Peyer's patch (tissue), 4 donors: ENCODE results near the gene FAM78A.

ENCODE experiments used
- POLR2A ChIP-seq, 2 donors: fragments of 450-650 bp; IDR thresholded peaks; one replicate each; pipeline ENCODE4 v1.5.1; 2017; ENCODE audit warnings: antibody characterized with exemption in 2 of 2, mild to moderate bottlenecking in 2 of 2, moderate library complexity in 2 of 2
- TF ChIP-seq, protein P1 (sequence below), 6 experiments: fragments of 450-650 bp in 4 of 6; fragments of 200-600 bp in 2 of 6; sonication (generic) in 1 of 6; IDR thresholded peaks; one replicate each; pipeline ENCODE4 v1.5.1; 2017 to 2019; ENCODE audit warnings: antibody characterized with exemption in 6 of 6, mild to moderate bottlenecking in 3 of 6, moderate library complexity in 1 of 6

- TF ChIP-seq, protein P1, sequence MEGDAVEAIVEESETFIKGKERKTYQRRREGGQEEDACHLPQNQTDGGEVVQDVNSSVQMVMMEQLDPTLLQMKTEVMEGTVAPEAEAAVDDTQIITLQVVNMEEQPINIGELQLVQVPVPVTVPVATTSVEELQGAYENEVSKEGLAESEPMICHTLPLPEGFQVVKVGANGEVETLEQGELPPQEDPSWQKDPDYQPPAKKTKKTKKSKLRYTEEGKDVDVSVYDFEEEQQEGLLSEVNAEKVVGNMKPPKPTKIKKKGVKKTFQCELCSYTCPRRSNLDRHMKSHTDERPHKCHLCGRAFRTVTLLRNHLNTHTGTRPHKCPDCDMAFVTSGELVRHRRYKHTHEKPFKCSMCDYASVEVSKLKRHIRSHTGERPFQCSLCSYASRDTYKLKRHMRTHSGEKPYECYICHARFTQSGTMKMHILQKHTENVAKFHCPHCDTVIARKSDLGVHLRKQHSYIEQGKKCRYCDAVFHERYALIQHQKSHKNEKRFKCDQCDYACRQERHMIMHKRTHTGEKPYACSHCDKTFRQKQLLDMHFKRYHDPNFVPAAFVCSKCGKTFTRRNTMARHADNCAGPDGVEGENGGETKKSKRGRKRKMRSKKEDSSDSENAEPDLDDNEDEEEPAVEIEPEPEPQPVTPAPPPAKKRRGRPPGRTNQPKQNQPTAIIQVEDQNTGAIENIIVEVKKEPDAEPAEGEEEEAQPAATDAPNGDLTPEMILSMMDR (IDR thresholded peaks at IDR 0.05), result no peak
- TF ChIP-seq POLR2A (IDR thresholded peaks at IDR 0.05), result no peak
These were observed 57.9 kb downstream of the FAM78A start for GRCh38 chr9:131218370-131218769.
